K562 (cell line): Measurements from ENCODE around the gene PLA2G2E. TPM values are rescaled to one million over a fixed set of nuclear protein-coding genes. Genes with fewer than 3 reads are reported as not detected.

ENCODE experiments used
- ATAC-seq: fragments of 200-7000 bp; cut with Tn5 transposase; 3 replicates; pipeline ENCODE4 v1.9.1; 2020; ENCODE audit warnings: moderate library complexity
- BruUV-seq: library from RNA; stranded (reverse); fragments of 400-500 nt; replicated peaks from 2 replicates; lab custom pipeline; 2021; lab: Mats Ljungman, UMichigan
- CTCF ChIA-PET: fragments of 300-600 bp; formaldehyde crosslinking; extraction: SDS; loops from one replicate; lab custom pipeline; 2021; ENCODE audit warnings: low intra/inter-chr PET ratio; lab: Yijun Ruan, JAX
- POLR2A ChIA-PET: fragments of 300-600, 350-650 bp; sonication (Branson Sonifier 250); formaldehyde crosslinking; extraction: SDS; loops from one replicate; lab custom pipeline; 2021; ENCODE audit warnings: antibody characterized with exemption, inconsistent platforms; lab: Yijun Ruan, JAX
- DNase-seq, 4 experiments: peaks; one replicate each; pipeline versions ENCODE4 v3.0.0 to v3.0.0-alpha.2; 2011 to 2018; ENCODE audit warnings: low spot score in 3 of 4, mixed read lengths in 3 of 4; ENCODE audit errors: extremely low read depth in 1 of 4
- FAIRE-seq: peaks from 2 replicates; lab custom pipeline; 2011; peaks lifted over from hg19 to GRCh38; lab: Jason Lieb, UNC
- H2AFZ ChIP-seq: 2 replicates; pipeline ENCODE4 v1.6.0; 2011; ENCODE audit warnings: low read depth, low read length, control low read depth, inconsistent platforms
- H3K27ac ChIP-seq: fragments of 200-600 bp; 3 replicates; pipeline ENCODE4 v1.8.0; 2011; ENCODE audit warnings: low read depth, mild to moderate bottlenecking, control low read depth, inconsistent platforms, low read length, moderate library complexity, mixed read lengths; ENCODE audit errors: extremely low read depth
- H3K27me3 ChIP-seq, 2 experiments: fragments of 300-600 bp in 1 of 2; 2 replicates in 1 of 2; 3 replicates in 1 of 2; pipeline versions ENCODE4 v1.6.0 to v1.8.0; 2011; ENCODE audit warnings: inconsistent platforms in 2 of 2, low read length in 2 of 2, mild to moderate bottlenecking in 1 of 2, mixed read lengths in 1 of 2, moderate library complexity in 1 of 2; ENCODE audit not compliant: control insufficient read depth in 2 of 2, insufficient read depth in 2 of 2
- H3K36me3 ChIP-seq: fragments of 300-600 bp; 3 replicates; pipeline ENCODE4 v1.8.0; 2011; ENCODE audit warnings: mild to moderate bottlenecking, low read length, inconsistent platforms; ENCODE audit not compliant: control insufficient read depth, insufficient read depth
- H3K4me1 ChIP-seq, 2 experiments: fragments of 200-600 bp in 1 of 2; replicated peaks in 1 of 2; 2 replicates in 1 of 2; 3 replicates in 1 of 2; pipeline versions ENCODE4 v1.5.1 to v1.8.0; 2011; ENCODE audit warnings: inconsistent platforms in 2 of 2, low read length in 2 of 2, mild to moderate bottlenecking in 1 of 2, mixed read lengths in 1 of 2, moderate library complexity in 1 of 2; ENCODE audit not compliant: control insufficient read depth in 2 of 2, insufficient read depth in 2 of 2
- H3K4me2 ChIP-seq: 2 replicates; pipeline ENCODE4 v1.6.1; 2011; ENCODE audit warnings: low read length, control low read depth, inconsistent platforms, mixed read lengths; ENCODE audit not compliant: insufficient read depth
- H3K4me3 ChIP-seq: fragments of 200-600 bp; sonication (generic), shearing (Covaris generic); 2 replicates; pipeline ENCODE4 v1.5.1; 2016; ENCODE audit warnings: control low read depth, inconsistent platforms
- H3K79me2 ChIP-seq: fragments of 200-600 bp; 3 replicates; pipeline ENCODE4 v1.8.0; 2011; ENCODE audit warnings: low read length, inconsistent platforms; ENCODE audit not compliant: control insufficient read depth, insufficient read depth
- H3K9ac ChIP-seq, 2 experiments: 2 replicates each; pipeline versions ENCODE4 v1.6.0 to v1.6.1; 2011; ENCODE audit warnings: low read depth in 2 of 2, low read length in 2 of 2, control low read depth in 1 of 2, inconsistent platforms in 1 of 2, mild to moderate bottlenecking in 1 of 2, mixed read lengths in 1 of 2; ENCODE audit not compliant: insufficient read depth in 1 of 2
- H3K9me1 ChIP-seq: one replicate; pipeline ENCODE4 v1.6.0; 2011; ENCODE audit warnings: inconsistent platforms, mild to moderate bottlenecking, low read length, moderate library complexity; ENCODE audit not compliant: control insufficient read depth, insufficient read depth
- H3K9me3 ChIP-seq: replicated peaks from 2 replicates; pipeline ENCODE4 v1.5.1; 2011; ENCODE audit warnings: low read depth, low read length, inconsistent platforms; ENCODE audit not compliant: control insufficient read depth, insufficient read depth
- H4K20me1 ChIP-seq: replicated peaks from 2 replicates; pipeline ENCODE4 v1.6.1; 2011; ENCODE audit warnings: low read length, inconsistent platforms, mixed read lengths; ENCODE audit not compliant: control insufficient read depth, insufficient read depth
- CBX5 ChIP-seq: IDR thresholded peaks from 2 replicates; pipeline ENCODE4 v1.6.1; 2014; ENCODE audit warnings: low read depth, borderline replicate concordance
- FOXP1 ChIP-seq: sonication (generic); formaldehyde crosslinking; IDR thresholded peaks from 2 replicates; pipeline ENCODE4 v1.8.0; 2022; ENCODE audit warnings: mild to moderate bottlenecking, missing genetic modification reagents
- HNRNPK ChIP-seq: fragments of 200-400 bp; formaldehyde crosslinking; IDR thresholded peaks from one replicate; pipeline ENCODE4 v1.6.1; 2018; ENCODE audit warnings: mild to moderate bottlenecking, low read depth, low read length; ENCODE audit not compliant: poor library complexity, severe bottlenecking
- SLC30A9 ChIP-seq: fragments of 250-450 bp; sonication (Bioruptor Pico); IDR thresholded peaks from 2 replicates; pipeline ENCODE4 v1.8.0; 2022; ENCODE audit warnings: mild to moderate bottlenecking, moderate library complexity
- ZBTB17 ChIP-seq: fragments of 450-650 bp; formaldehyde crosslinking; IDR thresholded peaks from 2 replicates; pipeline ENCODE4 v1.4.0; 2020; ENCODE audit warnings: mild to moderate bottlenecking
- ZNF780A ChIP-seq: fragments of 250-450 bp; sonication (Bioruptor Pico); IDR thresholded peaks from 2 replicates; pipeline ENCODE4 v1.5.0; 2021; ENCODE audit warnings: mild to moderate bottlenecking
- WGBS: fragments of 100-300 bp; shearing (Covaris generic); methylation state at CpG from one replicate; pipeline ENCODE4 v1.1.6; 2016; ENCODE audit warnings: low coverage, mixed read lengths; ENCODE audit not compliant: insufficient coverage; ENCODE audit errors: missing lambda C conversion rate; 5-methylcytosine and 5-hydroxymethylcytosine counted together
- in situ Hi-C: fragments of 300-500 bp; cut with MboI; formaldehyde crosslinking; loops from 4 replicates; pipeline ENCODE4 v1.15.0; 2018; ENCODE audit warnings: inconsistent platforms, mixed read lengths
- intact Hi-C: fragments of 100-400 bp; cut with micrococcal nuclease; formaldehyde crosslinking; loops from 2 replicates; pipeline ENCODE4 v1.14.2; 2022
- polyA plus RNA-seq, 8 experiments: library from polyadenylated mRNA; depleted of rRNA in 4 of 8; stranded (reverse) in 5 of 8; unstranded in 3 of 8; fragments of >200 nt; fragmentation: Nextera tagmentation in 2 of 8; fragmentation: Illumina TruSeq in 1 of 8; extraction: Ambion mirVana in 2 of 8; extraction: Trizol in 1 of 8; gene quantifications; 2 replicates each; pipeline versions ENCODE4 v1.2.1 to v1.2.3, GENCODE V29; 2011 to 2014; ENCODE audit warnings: inconsistent platforms in 1 of 8, missing spikeins in 1 of 8
- total RNA-seq, 7 experiments: library from RNA; depleted of rRNA in 6 of 7; stranded (reverse); fragments of >200 nt in 6 of 7; fragmentation: Illumina TruSeq in 2 of 7; extraction: Trizol in 2 of 7; gene quantifications; 2 replicates each; pipeline versions ENCODE4 v1.2.1 to v1.2.3, GENCODE V29; 2011 to 2021; ENCODE audit warnings: low replicate concordance in 1 of 7
- TF ChIP-seq, protein P1 (sequence below): sonication (generic); formaldehyde crosslinking; IDR thresholded peaks from 2 replicates; pipeline ENCODE4 v1.8.0; 2023; ENCODE audit warnings: missing genetic modification reagents, mild to moderate bottlenecking, borderline replicate concordance
- TF ChIP-seq, protein P2 (sequence below): sonication (generic); formaldehyde crosslinking; IDR thresholded peaks from 2 replicates; pipeline ENCODE4 v1.5.0; 2020; ENCODE audit warnings: missing genetic modification reagents

The PLA2G2E gene
- total and polyA plus RNA-seq, 9 of the 15 experiments (the other 6 are each of a cell fraction or from before 2014, with no cell fraction given): not detected

DNA sequence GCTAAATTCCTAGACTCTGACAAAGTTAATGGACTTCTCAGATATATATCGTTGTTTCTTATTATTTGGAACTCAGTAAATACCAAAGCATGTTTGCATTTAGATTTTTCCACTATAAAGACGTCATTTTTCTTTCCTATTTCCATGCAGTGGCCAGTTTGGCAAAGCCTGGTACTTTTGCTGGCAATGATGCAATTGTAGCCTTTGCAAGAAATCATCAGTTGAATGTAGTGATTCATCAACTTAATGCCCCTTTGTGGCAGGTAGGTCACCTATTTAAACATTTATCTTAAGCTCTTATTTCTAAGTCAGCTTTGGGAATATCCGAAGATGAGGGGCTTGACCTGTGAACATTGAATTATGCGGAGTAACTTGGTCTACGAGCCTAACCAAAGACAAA lies 29.2 kb downstream of the PLA2G2E start:
- Histone ChIP-seq H3K27ac (no peak overlapping the region), H3K9me1 (no peaks in the 10 kb centered on the region), H3K9me3 (no peaks in the 10 kb centered on the region), H3K36me3 (peaks cover 90% of the 10 kb centered on the region), H4K20me1 (0 out of 2 replicates have a peak, but pooled peaks cover 15% of the 10 kb centered on the region), H3K4me2 (no peak overlapping the region), H2AFZ (no peak overlapping the region), H3K27me3 (no peaks in the 10 kb centered on the region), H3K4me1 (no peaks in the 10 kb centered on the region), H3K79me2 (peaks cover 21% of the 10 kb centered on the region), H3K4me3 (no peak overlapping the region), H3K9ac (no peak overlapping the region)
- intact Hi-C loops: no loop called here
- BruUV-seq: no TSS peak
- 93% methylated on average over 5 of the region's 5 CpGs for WGBS
- POLR2A ChIA-PET: interaction anchor here (2.1 kb wide), 1 partner anchor 12 kb away, joined by 8 read pairs; the partner anchor contains the start of gene OTUD3
- FAIRE-seq (no peak), DNase-seq (no peak), ATAC-seq (no peak)
- TF ChIP-seq, protein P1, sequence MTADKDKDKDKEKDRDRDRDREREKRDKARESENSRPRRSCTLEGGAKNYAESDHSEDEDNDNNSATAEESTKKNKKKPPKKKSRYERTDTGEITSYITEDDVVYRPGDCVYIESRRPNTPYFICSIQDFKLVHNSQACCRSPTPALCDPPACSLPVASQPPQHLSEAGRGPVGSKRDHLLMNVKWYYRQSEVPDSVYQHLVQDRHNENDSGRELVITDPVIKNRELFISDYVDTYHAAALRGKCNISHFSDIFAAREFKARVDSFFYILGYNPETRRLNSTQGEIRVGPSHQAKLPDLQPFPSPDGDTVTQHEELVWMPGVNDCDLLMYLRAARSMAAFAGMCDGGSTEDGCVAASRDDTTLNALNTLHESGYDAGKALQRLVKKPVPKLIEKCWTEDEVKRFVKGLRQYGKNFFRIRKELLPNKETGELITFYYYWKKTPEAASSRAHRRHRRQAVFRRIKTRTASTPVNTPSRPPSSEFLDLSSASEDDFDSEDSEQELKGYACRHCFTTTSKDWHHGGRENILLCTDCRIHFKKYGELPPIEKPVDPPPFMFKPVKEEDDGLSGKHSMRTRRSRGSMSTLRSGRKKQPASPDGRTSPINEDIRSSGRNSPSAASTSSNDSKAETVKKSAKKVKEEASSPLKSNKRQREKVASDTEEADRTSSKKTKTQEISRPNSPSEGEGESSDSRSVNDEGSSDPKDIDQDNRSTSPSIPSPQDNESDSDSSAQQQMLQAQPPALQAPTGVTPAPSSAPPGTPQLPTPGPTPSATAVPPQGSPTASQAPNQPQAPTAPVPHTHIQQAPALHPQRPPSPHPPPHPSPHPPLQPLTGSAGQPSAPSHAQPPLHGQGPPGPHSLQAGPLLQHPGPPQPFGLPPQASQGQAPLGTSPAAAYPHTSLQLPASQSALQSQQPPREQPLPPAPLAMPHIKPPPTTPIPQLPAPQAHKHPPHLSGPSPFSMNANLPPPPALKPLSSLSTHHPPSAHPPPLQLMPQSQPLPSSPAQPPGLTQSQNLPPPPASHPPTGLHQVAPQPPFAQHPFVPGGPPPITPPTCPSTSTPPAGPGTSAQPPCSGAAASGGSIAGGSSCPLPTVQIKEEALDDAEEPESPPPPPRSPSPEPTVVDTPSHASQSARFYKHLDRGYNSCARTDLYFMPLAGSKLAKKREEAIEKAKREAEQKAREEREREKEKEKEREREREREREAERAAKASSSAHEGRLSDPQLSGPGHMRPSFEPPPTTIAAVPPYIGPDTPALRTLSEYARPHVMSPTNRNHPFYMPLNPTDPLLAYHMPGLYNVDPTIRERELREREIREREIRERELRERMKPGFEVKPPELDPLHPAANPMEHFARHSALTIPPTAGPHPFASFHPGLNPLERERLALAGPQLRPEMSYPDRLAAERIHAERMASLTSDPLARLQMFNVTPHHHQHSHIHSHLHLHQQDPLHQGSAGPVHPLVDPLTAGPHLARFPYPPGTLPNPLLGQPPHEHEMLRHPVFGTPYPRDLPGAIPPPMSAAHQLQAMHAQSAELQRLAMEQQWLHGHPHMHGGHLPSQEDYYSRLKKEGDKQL: no peak
- TF ChIP-seq ZBTB17 (CRISPR knock-in tag) (no peak), ZNF780A (CRISPR knock-in tag) (no peak), FOXP1 (CRISPR knock-in tag) (no peak), CBX5 (no peak), SLC30A9 (CRISPR knock-in tag) (no peak), HNRNPK (no peak)
- TF ChIP-seq, protein P2, sequence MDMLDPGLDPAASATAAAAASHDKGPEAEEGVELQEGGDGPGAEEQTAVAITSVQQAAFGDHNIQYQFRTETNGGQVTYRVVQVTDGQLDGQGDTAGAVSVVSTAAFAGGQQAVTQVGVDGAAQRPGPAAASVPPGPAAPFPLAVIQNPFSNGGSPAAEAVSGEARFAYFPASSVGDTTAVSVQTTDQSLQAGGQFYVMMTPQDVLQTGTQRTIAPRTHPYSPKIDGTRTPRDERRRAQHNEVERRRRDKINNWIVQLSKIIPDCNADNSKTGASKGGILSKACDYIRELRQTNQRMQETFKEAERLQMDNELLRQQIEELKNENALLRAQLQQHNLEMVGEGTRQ (CRISPR knock-in tag): no peak
- CTCF ChIA-PET: no interaction called here
- in situ Hi-C loops: no loop called here
